Measurements from ENCODE around the gene EGFLAM. TPM values are rescaled to one million over a fixed set of nuclear protein-coding genes. Genes with fewer than 3 reads are reported as not detected.

The EGFLAM gene
- polyA plus RNA-seq, 1 donor from 2014 or later, result not detected

DNA sequence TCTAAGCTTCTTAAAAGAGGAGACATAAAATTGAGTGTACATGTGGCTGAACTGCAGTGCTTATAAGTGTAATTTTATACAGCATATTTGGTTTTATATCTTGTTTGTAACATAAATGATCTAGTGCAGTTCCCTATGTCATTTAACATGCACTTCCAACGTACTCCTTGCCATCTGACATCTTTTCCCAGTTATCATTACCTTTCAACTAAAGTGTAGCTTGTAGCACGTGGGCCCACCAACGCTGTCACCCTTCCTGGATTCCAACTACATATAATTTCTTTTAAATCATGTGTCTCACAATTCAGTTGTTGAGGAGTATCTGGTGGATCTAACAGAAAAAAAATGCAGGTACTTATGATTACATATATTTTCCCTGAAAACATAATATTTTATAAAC is 247.9 kb downstream of the EGFLAM start:
- TF ChIP-seq SMC3 (conservative IDR thresholded peaks at IDR 0.05; ENCODE audit: poor library complexity) (no peak), POLR2AphosphoS5 (IDR thresholded peaks at IDR 0.05) (peak; percentile 26), EP300 (conservative IDR thresholded peaks at IDR 0.05; ENCODE audit: poor library complexity, severe bottlenecking) (no peak), EZH2 (IDR thresholded peaks at IDR 0.05; ENCODE audit: borderline replicate concordance, insufficient read depth, low read length, poor library complexity, severe bottlenecking) (no peak), CTCF (IDR thresholded peaks at IDR 0.05; ENCODE audit: poor library complexity, severe bottlenecking) (no peak), RAD21 (conservative IDR thresholded peaks at IDR 0.05) (no peak), TAF1 (IDR thresholded peaks at IDR 0.05; ENCODE audit: low read depth) (no peak), MXI1 (conservative IDR thresholded peaks at IDR 0.05; ENCODE audit: poor library complexity, severe bottlenecking) (peak; percentile 51)
- TF ChIP-seq, protein P1, sequence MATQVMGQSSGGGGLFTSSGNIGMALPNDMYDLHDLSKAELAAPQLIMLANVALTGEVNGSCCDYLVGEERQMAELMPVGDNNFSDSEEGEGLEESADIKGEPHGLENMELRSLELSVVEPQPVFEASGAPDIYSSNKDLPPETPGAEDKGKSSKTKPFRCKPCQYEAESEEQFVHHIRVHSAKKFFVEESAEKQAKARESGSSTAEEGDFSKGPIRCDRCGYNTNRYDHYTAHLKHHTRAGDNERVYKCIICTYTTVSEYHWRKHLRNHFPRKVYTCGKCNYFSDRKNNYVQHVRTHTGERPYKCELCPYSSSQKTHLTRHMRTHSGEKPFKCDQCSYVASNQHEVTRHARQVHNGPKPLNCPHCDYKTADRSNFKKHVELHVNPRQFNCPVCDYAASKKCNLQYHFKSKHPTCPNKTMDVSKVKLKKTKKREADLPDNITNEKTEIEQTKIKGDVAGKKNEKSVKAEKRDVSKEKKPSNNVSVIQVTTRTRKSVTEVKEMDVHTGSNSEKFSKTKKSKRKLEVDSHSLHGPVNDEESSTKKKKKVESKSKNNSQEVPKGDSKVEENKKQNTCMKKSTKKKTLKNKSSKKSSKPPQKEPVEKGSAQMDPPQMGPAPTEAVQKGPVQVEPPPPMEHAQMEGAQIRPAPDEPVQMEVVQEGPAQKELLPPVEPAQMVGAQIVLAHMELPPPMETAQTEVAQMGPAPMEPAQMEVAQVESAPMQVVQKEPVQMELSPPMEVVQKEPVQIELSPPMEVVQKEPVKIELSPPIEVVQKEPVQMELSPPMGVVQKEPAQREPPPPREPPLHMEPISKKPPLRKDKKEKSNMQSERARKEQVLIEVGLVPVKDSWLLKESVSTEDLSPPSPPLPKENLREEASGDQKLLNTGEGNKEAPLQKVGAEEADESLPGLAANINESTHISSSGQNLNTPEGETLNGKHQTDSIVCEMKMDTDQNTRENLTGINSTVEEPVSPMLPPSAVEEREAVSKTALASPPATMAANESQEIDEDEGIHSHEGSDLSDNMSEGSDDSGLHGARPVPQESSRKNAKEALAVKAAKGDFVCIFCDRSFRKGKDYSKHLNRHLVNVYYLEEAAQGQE (IDR thresholded peaks at IDR 0.05; ENCODE audit: borderline replicate concordance), result peak; percentile 57
- Histone ChIP-seq H3K9me3 (ENCODE audit: low read length) (no peaks in the 10 kb centered on the region), H3K27ac (ENCODE audit: low read length) (no peak overlapping the region), H3K79me2 (replicated peaks; ENCODE audit: insufficient read depth, low read length) (no peaks in the 10 kb centered on the region), H3K9me2 (ENCODE audit: insufficient read depth, low read length) (no peaks in the 10 kb centered on the region), H2AFZ (ENCODE audit: low read depth, low read length) (no peak overlapping the region), H4K20me1 (ENCODE audit: insufficient read depth) (no peaks in the 10 kb centered on the region), H3K27me3 (ENCODE audit: insufficient read depth, low read depth, low read length) (no peaks in the 10 kb centered on the region), H3K9ac (ENCODE audit: low read length) (no peak overlapping the region), H3K4me3 (ENCODE audit: low read length) (no peak overlapping the region), H3K4me2 (ENCODE audit: low read length) (no peak overlapping the region), H3F3A (ENCODE audit: insufficient read depth, low read length, poor library complexity, severe bottlenecking) (no peaks in the 10 kb centered on the region), H3K36me3 (ENCODE audit: insufficient read depth, low read length) (no peaks in the 10 kb centered on the region)

GRCh38 chr5:38509185-38509584 is 250.8 kb downstream of the EGFLAM start:
- H3K79me2 ChIP-seq (replicated peaks; ENCODE audit: insufficient read depth, low read length), result no peaks in the 10 kb centered on the region
- H3K36me3 ChIP-seq (ENCODE audit: insufficient read depth, low read length), result no peaks in the 10 kb centered on the region
- H3K9me2 ChIP-seq (ENCODE audit: insufficient read depth, low read length), result no peaks in the 10 kb centered on the region

More at GRCh38 chr5:38509185-38509584, 250.8 kb downstream of the EGFLAM start:
- H3K27me3 ChIP-seq (ENCODE audit: insufficient read depth, low read depth, low read length), result no peaks in the 10 kb centered on the region
- no peak overlapping the region for H3K9ac ChIP-seq (ENCODE audit: low read length)
- H2AFZ ChIP-seq (ENCODE audit: low read depth, low read length), result no peak overlapping the region
- TF ChIP-seq POLR2AphosphoS5 (IDR thresholded peaks at IDR 0.05), result no peak
- H3F3A ChIP-seq (ENCODE audit: insufficient read depth, low read length, poor library complexity, severe bottlenecking), result no peaks in the 10 kb centered on the region
- no peak overlapping the region for H3K27ac ChIP-seq (ENCODE audit: low read length)
- H3K4me3 ChIP-seq (ENCODE audit: low read length), result no peak overlapping the region
- no peaks in the 10 kb centered on the region for H3K9me3 ChIP-seq (ENCODE audit: low read length)
- H3K4me2 ChIP-seq (ENCODE audit: low read length), result no peak overlapping the region
- H4K20me1 ChIP-seq (ENCODE audit: insufficient read depth), result no peaks in the 10 kb centered on the region

Small RNAs within 50 kb of the gene (small RNA-seq; reads per million reads assigned to genes)
- gene AC091839.1, result 0 reads per million in 3 experiments

Measured in neural cell (in vitro differentiated cells).